Ammon's horn (tissue), 1 donor: ENCODE data around the gene NPHS2.
"Not testable (repeated sequence)": the region's sequence is repeated elsewhere in the genome, so short reads cannot be mapped to it uniquely, and the experiment has no call there.

ENCODE experiments used
- DNase-seq: peaks from one replicate; pipeline ENCODE4 v3.0.0-alpha.2; 2016; ENCODE audit warnings: low spot score

NPHS2 gene

GRCh38 chr1:179547021-179547535 is 28.7 kb downstream of the NPHS2 start:
- no peak for DNase-seq

GRCh38 chr1:179545321-179545720 is 30.4 kb downstream of the NPHS2 start:
- no peak for DNase-seq

- DNase-seq: no peak
Measured at GRCh38 chr1:179541774-179542173, 34.0 kb downstream of the NPHS2 start.

- no peak for DNase-seq
Measured at GRCh38 chr1:179530352-179530751, 45.4 kb downstream of the NPHS2 start.

GRCh38 chr1:179529482-179530195 is 46.1 kb downstream of the NPHS2 start:
- DNase-seq: no peak

GRCh38 chr1:179518544-179518943 is 57.2 kb downstream of the NPHS2 start:
- DNase-seq: not testable (repeated sequence)

GRCh38 chr1:179516976-179517705 is 58.6 kb downstream of the NPHS2 start:
- DNase-seq: no peak

- DNase-seq: no peak
Measured at GRCh38 chr1:179510038-179510437, 65.7 kb downstream of the NPHS2 start.

GRCh38 chr1:179509384-179509783 is 66.4 kb downstream of the NPHS2 start:
- DNase-seq: no peak

- no peak for DNase-seq
Measured at GRCh38 chr1:179506199-179506598, 69.5 kb downstream of the NPHS2 start.
